Hepatocyte (in vitro differentiated cells): Measurements from ENCODE around the gene AKT2. TPM values are rescaled to one million over a fixed set of nuclear protein-coding genes. Genes with fewer than 3 reads are reported as not detected.
A peak's percentile ranks its signal among the peaks of the same experiment; 100 is the strongest.
"Not testable (repeated sequence)": the region's sequence is repeated elsewhere in the genome, so short reads cannot be mapped to it uniquely, and the experiment has no call there.

ENCODE experiments used
- DNase-seq: peaks from one replicate; pipeline ENCODE4 v3.0.0-alpha.2; 2016; ENCODE audit warnings: low spot score
- H2AFZ ChIP-seq: fragments of 200-600 bp; sonication (generic); 2 replicates; pipeline ENCODE4 v1.6.0; 2016; ENCODE audit warnings: antibody characterized with exemption, mild to moderate bottlenecking
- H3K27ac ChIP-seq: fragments of 200-600 bp; sonication (generic); 2 replicates; pipeline ENCODE4 v1.5.1; 2016; ENCODE audit warnings: mild to moderate bottlenecking
- H3K27me3 ChIP-seq: fragments of 200-600 bp; sonication (generic); 2 replicates; pipeline ENCODE4 v1.6.1; 2016
- H3K36me3 ChIP-seq: fragments of 200-600 bp; sonication (generic); replicated peaks from 2 replicates; pipeline ENCODE4 v1.5.1; 2016; ENCODE audit warnings: low read depth; ENCODE audit not compliant: insufficient read depth
- H3K4me1 ChIP-seq: fragments of 200-600 bp; sonication (generic); 2 replicates; pipeline ENCODE4 v1.5.1; 2016; ENCODE audit warnings: mild to moderate bottlenecking, moderate library complexity; ENCODE audit not compliant: insufficient read depth
- H3K4me2 ChIP-seq: fragments of 200-600 bp; sonication (generic); 2 replicates; pipeline ENCODE4 v1.6.0; 2016
- H3K4me3 ChIP-seq: fragments of 200-600 bp; sonication (generic); 2 replicates; pipeline ENCODE4 v1.5.1; 2016; ENCODE audit warnings: mild to moderate bottlenecking
- H3K79me2 ChIP-seq: fragments of 200-600 bp; sonication (generic); 2 replicates; pipeline ENCODE4 v1.6.0; 2017; ENCODE audit warnings: mild to moderate bottlenecking
- H3K9me2 ChIP-seq: fragments of 200-600 bp; sonication (generic); replicated peaks from 2 replicates; pipeline ENCODE4 v1.6.0; 2017; ENCODE audit warnings: mild to moderate bottlenecking; ENCODE audit not compliant: insufficient read depth
- H3K9me3 ChIP-seq: fragments of 200-600 bp; sonication (generic); 2 replicates; pipeline ENCODE4 v1.5.1; 2016; ENCODE audit warnings: low read depth, mild to moderate bottlenecking
- H4K20me1 ChIP-seq: fragments of 200-600 bp; sonication (generic); 2 replicates; pipeline ENCODE4 v1.6.0; 2016; ENCODE audit warnings: mild to moderate bottlenecking; ENCODE audit not compliant: insufficient read depth, poor library complexity, severe bottlenecking
- EZH2 ChIP-seq: fragments of 200-600 bp; sonication (generic); IDR thresholded peaks from 2 replicates; pipeline ENCODE4 v1.6.1; 2016; ENCODE audit warnings: antibody characterized with exemption, mild to moderate bottlenecking, borderline replicate concordance
- EZH2phosphoT487 ChIP-seq: fragments of 200-600 bp; sonication (generic); IDR thresholded peaks from one replicate; pipeline ENCODE4 v1.6.1; 2018; ENCODE audit warnings: antibody characterized with exemption, mild to moderate bottlenecking, low read depth, moderate library complexity; ENCODE audit not compliant: unreplicated experiment, severe bottlenecking
- WGBS: methylation state at CpG from one replicate; pipeline ENCODE4 v1.1.6; 2016; ENCODE audit warnings: low lambda C conversion rate; ENCODE audit errors: missing lambda C conversion rate; 5-methylcytosine and 5-hydroxymethylcytosine counted together
- polyA plus RNA-seq: library from polyadenylated mRNA; unstranded; fragments of >200 nt; fragmentation: Nextera tagmentation; extraction: Ambion mirVana; gene quantifications from 2 replicates; pipeline ENCODE4 v1.2.1, GENCODE V29; 2016
- total RNA-seq: library from RNA; depleted of rRNA; stranded (reverse); fragments of >200 nt; gene quantifications from 2 replicates; pipeline ENCODE4 v1.2.3, GENCODE V29; 2014
- TF ChIP-seq, protein P1 (sequence below): fragments of 200-600 bp; sonication (generic); IDR thresholded peaks from 2 replicates; pipeline ENCODE4 v1.5.1; 2016; ENCODE audit warnings: antibody characterized with exemption, mild to moderate bottlenecking; ENCODE audit not compliant: poor library complexity

Gene AKT2
- total and polyA plus RNA-seq, 2 experiments from 2014 or later = 54.9 to 106 TPM

DNA sequence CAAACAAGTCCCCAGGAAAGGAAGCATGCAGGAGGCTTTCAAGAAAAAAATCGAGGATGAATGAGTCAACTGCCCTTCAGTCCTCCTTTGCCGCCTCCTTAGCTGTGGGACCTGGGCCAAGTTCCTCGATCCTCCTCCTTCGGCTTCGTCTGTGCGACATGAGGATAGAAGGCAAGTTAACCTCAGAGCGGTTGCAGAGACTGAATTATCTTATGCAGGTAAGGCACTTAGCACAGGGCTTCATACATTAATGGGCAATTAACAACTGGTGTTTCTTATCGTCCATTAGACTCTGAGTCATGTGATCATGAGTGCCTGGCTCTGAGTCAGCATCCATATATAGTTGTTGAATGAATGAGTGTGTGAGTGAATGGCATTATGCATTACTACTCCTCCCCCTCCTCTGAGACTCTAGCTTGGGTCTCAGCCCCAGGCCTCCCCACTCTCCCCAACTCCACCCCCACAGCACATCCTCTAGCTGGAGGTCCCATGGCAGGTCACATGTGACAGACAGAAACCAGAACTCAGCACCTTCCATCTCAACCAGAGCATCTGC, 65.3 kb downstream of the AKT2 start:
- 57% methylated on average over 8 of the region's 8 CpGs for WGBS
- no peaks in the 10 kb centered on the region for H3K9me3 ChIP-seq

DNA sequence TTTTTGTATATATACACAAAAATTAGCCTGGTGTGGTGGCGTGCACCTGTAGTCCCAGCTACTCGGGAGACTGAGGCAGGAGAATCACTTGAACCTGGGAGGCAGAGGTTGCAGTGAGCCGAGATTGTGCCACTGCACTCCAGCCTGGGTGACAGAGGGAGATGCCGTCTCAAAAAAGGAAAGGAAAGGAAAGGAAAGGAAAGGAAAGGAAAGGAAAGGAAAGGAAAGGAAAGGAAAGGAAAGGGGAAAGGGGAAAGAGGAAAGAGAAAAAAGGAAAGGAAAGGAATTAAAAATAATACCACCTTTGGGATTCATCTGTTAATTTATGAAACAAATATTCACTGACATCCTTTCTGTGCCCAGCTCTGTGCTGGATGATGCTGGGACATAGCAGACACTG, 66.1 kb downstream of the AKT2 start:
- not testable (repeated sequence) for DNase-seq, H3K4me1 ChIP-seq, H3K4me2 ChIP-seq, H3K9me2 ChIP-seq, H3K9me3 ChIP-seq, H2AFZ ChIP-seq, H3K27ac ChIP-seq, H3K36me3 ChIP-seq, H4K20me1 ChIP-seq, H3K4me3 ChIP-seq, H3K79me2 ChIP-seq
- 88% methylated on average over 4 of the region's 4 CpGs for WGBS
- peaks cover 43% of the 10 kb centered on the region for H3K27me3 ChIP-seq

More for the DNA sequence above, 65.3 kb downstream of the AKT2 start:
- H3K79me2 ChIP-seq = no peaks in the 10 kb centered on the region
- no peak overlapping the region for H3K4me2 ChIP-seq
- H3K27ac ChIP-seq = no peak overlapping the region
- peaks cover 3% of the 10 kb centered on the region for H3K4me1 ChIP-seq
- no peaks in the 10 kb centered on the region for H3K36me3 ChIP-seq
- H2AFZ ChIP-seq = no peak overlapping the region
- peaks cover 43% of the 10 kb centered on the region for H3K27me3 ChIP-seq
- no peaks in the 10 kb centered on the region for H4K20me1 ChIP-seq
- no peaks in the 10 kb centered on the region for H3K9me2 ChIP-seq
- no peak overlapping the region for H3K4me3 ChIP-seq
- TF ChIP-seq EZH2phosphoT487 (no peak), EZH2 (no peak)
- TF ChIP-seq, protein P1, sequence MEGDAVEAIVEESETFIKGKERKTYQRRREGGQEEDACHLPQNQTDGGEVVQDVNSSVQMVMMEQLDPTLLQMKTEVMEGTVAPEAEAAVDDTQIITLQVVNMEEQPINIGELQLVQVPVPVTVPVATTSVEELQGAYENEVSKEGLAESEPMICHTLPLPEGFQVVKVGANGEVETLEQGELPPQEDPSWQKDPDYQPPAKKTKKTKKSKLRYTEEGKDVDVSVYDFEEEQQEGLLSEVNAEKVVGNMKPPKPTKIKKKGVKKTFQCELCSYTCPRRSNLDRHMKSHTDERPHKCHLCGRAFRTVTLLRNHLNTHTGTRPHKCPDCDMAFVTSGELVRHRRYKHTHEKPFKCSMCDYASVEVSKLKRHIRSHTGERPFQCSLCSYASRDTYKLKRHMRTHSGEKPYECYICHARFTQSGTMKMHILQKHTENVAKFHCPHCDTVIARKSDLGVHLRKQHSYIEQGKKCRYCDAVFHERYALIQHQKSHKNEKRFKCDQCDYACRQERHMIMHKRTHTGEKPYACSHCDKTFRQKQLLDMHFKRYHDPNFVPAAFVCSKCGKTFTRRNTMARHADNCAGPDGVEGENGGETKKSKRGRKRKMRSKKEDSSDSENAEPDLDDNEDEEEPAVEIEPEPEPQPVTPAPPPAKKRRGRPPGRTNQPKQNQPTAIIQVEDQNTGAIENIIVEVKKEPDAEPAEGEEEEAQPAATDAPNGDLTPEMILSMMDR = no peak
- DNase-seq = peak; percentile 37

- Histone ChIP-seq H3K9me3 (no peaks in the 10 kb centered on the region), H3K9me2 (no peaks in the 10 kb centered on the region), H3K27me3 (peaks cover 43% of the 10 kb centered on the region), H4K20me1 (no peaks in the 10 kb centered on the region), H3K4me2 (peak within 1 kb of the TSS; percentile 72), H3K4me1 (peaks cover 3% of the 10 kb centered on the region), H3K4me3 (no peak within 1 kb of the TSS), H3K27ac (no peak within 1 kb of the TSS), H2AFZ (no peak within 1 kb of the TSS), H3K79me2 (no peaks in the 10 kb centered on the region), H3K36me3 (no peaks in the 10 kb centered on the region)
- WGBS = 19% methylated on average over 16 of the region's 75 CpGs
- DNase-seq = peak; percentile 67
- TF ChIP-seq EZH2 (peak; percentile 21), EZH2phosphoT487 (no peak)
Measured at GRCh38 chr19:40217934-40218890, 66.9 kb downstream of the AKT2 start, which contains the start of gene TTC9B. Gene TTC9B (minus strand): TSS chr19:40218384. CDS start chr19:40218381, 3 bp downstream.

- TF ChIP-seq EZH2 (peak; percentile 20), EZH2phosphoT487 (no peak)
- TF ChIP-seq, protein P1 = peak; percentile 39
- Histone ChIP-seq H3K27ac (no peak overlapping the region), H3K36me3 (no peaks in the 10 kb centered on the region), H3K4me2 (peak overlapping the region; percentile 72), H3K4me1 (peaks cover 3% of the 10 kb centered on the region), H3K4me3 (no peak overlapping the region), H4K20me1 (no peaks in the 10 kb centered on the region), H3K9me2 (no peaks in the 10 kb centered on the region), H3K27me3 (peaks cover 43% of the 10 kb centered on the region), H2AFZ (no peak overlapping the region), H3K9me3 (no peaks in the 10 kb centered on the region), H3K79me2 (no peaks in the 10 kb centered on the region)
- 14% methylated on average over 37 of the region's 54 CpGs for WGBS
- DNase-seq = peak; percentile 86
Measured at GRCh38 chr19:40217027-40217810, 67.9 kb downstream of the AKT2 start.
